ENCODE results near the gene CDYL2.

CDYL2 gene

DNA sequence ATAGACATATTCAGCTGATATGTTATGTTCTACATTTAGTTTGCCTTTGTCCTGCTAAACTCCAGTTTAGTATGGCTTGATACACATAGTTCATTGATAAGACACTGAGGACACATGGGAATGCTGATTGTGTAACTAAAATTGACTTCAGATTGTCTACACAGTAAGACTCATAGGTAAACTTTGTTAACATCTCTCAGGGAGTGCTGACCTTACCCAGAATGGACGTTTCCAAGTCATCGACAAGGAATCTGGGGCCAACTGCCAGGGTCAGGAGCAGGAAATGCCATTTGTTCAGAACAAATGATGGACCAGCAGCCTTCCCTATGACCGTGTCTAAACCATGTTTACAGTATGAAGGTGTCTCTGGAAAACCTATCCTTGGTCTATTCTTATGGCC is 204.9 kb downstream of the CDYL2 start (continued):
- TF ChIP-seq, protein P1, sequence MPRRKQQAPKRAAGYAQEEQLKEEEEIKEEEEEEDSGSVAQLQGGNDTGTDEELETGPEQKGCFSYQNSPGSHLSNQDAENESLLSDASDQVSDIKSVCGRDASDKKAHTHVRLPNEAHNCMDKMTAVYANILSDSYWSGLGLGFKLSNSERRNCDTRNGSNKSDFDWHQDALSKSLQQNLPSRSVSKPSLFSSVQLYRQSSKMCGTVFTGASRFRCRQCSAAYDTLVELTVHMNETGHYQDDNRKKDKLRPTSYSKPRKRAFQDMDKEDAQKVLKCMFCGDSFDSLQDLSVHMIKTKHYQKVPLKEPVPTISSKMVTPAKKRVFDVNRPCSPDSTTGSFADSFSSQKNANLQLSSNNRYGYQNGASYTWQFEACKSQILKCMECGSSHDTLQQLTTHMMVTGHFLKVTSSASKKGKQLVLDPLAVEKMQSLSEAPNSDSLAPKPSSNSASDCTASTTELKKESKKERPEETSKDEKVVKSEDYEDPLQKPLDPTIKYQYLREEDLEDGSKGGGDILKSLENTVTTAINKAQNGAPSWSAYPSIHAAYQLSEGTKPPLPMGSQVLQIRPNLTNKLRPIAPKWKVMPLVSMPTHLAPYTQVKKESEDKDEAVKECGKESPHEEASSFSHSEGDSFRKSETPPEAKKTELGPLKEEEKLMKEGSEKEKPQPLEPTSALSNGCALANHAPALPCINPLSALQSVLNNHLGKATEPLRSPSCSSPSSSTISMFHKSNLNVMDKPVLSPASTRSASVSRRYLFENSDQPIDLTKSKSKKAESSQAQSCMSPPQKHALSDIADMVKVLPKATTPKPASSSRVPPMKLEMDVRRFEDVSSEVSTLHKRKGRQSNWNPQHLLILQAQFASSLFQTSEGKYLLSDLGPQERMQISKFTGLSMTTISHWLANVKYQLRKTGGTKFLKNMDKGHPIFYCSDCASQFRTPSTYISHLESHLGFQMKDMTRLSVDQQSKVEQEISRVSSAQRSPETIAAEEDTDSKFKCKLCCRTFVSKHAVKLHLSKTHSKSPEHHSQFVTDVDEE (CRISPR knock-in tag; IDR thresholded peaks at IDR 0.05): no peak
- TF ChIP-seq ARNTL (CRISPR knock-in tag; IDR thresholded peaks at IDR 0.05; ENCODE audit: borderline replicate concordance, low read depth) (no peak), PPARA (CRISPR knock-in tag; IDR thresholded peaks at IDR 0.05; ENCODE audit: borderline replicate concordance) (no peak), ZC3H10 (CRISPR knock-in tag; IDR thresholded peaks at IDR 0.05) (no peak), TOX (CRISPR knock-in tag; IDR thresholded peaks at IDR 0.05; ENCODE audit: borderline replicate concordance) (no peak)

DNA sequence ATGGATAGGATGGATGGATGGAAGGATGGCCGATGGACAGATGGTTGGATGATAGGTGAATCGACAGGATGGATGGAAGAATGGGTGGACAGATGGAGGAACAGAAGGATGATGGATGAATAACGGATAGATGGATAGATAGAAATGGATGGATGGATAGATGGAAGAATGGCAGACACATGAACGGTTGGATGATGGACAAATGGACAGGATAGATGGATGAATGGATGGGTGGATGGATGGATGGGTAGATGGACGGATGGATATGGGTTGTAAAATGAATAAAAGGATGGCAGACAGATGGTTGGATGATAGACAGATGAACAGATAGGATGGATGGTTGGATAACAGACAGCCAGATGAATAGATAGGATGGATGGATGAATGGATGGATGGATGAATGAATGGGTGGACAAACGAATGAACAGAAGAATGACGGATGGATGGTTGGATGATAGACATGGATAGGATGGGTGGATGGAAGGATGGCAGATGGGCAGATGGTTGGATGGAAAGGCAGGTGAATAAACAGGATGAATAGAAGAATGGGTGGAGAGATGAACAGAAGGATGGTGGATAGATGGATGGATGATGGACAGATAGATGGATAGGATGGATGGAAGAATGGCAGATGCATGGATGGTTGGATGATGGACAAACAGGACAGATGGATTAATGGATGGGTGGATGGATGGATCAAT is 207.7 kb downstream of the CDYL2 start:
- no peak for TF ChIP-seq ARNTL (CRISPR knock-in tag; IDR thresholded peaks at IDR 0.05; ENCODE audit: borderline replicate concordance, low read depth)
- TF ChIP-seq, protein P2, sequence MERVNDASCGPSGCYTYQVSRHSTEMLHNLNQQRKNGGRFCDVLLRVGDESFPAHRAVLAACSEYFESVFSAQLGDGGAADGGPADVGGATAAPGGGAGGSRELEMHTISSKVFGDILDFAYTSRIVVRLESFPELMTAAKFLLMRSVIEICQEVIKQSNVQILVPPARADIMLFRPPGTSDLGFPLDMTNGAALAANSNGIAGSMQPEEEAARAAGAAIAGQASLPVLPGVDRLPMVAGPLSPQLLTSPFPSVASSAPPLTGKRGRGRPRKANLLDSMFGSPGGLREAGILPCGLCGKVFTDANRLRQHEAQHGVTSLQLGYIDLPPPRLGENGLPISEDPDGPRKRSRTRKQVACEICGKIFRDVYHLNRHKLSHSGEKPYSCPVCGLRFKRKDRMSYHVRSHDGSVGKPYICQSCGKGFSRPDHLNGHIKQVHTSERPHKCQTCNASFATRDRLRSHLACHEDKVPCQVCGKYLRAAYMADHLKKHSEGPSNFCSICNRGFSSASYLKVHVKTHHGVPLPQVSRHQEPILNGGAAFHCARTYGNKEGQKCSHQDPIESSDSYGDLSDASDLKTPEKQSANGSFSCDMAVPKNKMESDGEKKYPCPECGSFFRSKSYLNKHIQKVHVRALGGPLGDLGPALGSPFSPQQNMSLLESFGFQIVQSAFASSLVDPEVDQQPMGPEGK (CRISPR knock-in tag; IDR thresholded peaks at IDR 0.05; ENCODE audit: borderline replicate concordance): no peak
- TF ChIP-seq, protein P1 (CRISPR knock-in tag; IDR thresholded peaks at IDR 0.05): no peak
- no peak for TF ChIP-seq RARB (CRISPR knock-in tag; IDR thresholded peaks at IDR 0.05)
- TF ChIP-seq, protein P3, sequence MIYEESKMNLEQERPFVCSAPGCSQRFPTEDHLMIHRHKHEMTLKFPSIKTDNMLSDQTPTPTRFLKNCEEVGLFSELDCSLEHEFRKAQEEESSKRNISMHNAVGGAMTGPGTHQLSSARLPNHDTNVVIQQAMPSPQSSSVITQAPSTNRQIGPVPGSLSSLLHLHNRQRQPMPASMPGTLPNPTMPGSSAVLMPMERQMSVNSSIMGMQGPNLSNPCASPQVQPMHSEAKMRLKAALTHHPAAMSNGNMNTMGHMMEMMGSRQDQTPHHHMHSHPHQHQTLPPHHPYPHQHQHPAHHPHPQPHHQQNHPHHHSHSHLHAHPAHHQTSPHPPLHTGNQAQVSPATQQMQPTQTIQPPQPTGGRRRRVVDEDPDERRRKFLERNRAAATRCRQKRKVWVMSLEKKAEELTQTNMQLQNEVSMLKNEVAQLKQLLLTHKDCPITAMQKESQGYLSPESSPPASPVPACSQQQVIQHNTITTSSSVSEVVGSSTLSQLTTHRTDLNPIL (CRISPR knock-in tag; IDR thresholded peaks at IDR 0.05; ENCODE audit: low read depth): no peak
- no peak for TF ChIP-seq TOX (CRISPR knock-in tag; IDR thresholded peaks at IDR 0.05; ENCODE audit: borderline replicate concordance)
- TF ChIP-seq, protein P4, sequence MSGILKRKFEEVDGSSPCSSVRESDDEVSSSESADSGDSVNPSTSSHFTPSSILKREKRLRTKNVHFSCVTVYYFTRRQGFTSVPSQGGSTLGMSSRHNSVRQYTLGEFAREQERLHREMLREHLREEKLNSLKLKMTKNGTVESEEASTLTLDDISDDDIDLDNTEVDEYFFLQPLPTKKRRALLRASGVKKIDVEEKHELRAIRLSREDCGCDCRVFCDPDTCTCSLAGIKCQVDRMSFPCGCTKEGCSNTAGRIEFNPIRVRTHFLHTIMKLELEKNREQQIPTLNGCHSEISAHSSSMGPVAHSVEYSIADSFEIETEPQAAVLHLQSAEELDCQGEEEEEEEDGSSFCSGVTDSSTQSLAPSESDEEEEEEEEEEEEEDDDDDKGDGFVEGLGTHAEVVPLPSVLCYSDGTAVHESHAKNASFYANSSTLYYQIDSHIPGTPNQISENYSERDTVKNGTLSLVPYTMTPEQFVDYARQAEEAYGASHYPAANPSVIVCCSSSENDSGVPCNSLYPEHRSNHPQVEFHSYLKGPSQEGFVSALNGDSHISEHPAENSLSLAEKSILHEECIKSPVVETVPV (CRISPR knock-in tag; IDR thresholded peaks at IDR 0.05): no peak
- no peak for TF ChIP-seq ZC3H10 (CRISPR knock-in tag; IDR thresholded peaks at IDR 0.05)
- no peak for TF ChIP-seq BACH2 (CRISPR knock-in tag; IDR thresholded peaks at IDR 0.05; ENCODE audit: borderline replicate concordance)
- TF ChIP-seq ZFP30 (CRISPR knock-in tag; IDR thresholded peaks at IDR 0.05): no peak
- TF ChIP-seq ZNF565 (CRISPR knock-in tag; conservative IDR thresholded peaks at IDR 0.05; ENCODE audit: low read depth): no peak
- TF ChIP-seq ISL1 (CRISPR knock-in tag; IDR thresholded peaks at IDR 0.05): no peak
- no peak for TF ChIP-seq ESRRG (CRISPR knock-in tag; IDR thresholded peaks at IDR 0.05)
- no peak for TF ChIP-seq ZNF70 (CRISPR knock-in tag; IDR thresholded peaks at IDR 0.05)
- no peak for TF ChIP-seq TCF4 (CRISPR knock-in tag; IDR thresholded peaks at IDR 0.05; ENCODE audit: borderline replicate concordance)
- TF ChIP-seq GLIS3 (CRISPR knock-in tag; IDR thresholded peaks at IDR 0.05): no peak
- TF ChIP-seq SNAI2 (CRISPR knock-in tag; IDR thresholded peaks at IDR 0.05): no peak
- TF ChIP-seq PPARA (CRISPR knock-in tag; IDR thresholded peaks at IDR 0.05; ENCODE audit: borderline replicate concordance): no peak
- no peak for TF ChIP-seq ZNF8 (CRISPR knock-in tag; IDR thresholded peaks at IDR 0.05)
- ATAC-seq: no peak

DNA sequence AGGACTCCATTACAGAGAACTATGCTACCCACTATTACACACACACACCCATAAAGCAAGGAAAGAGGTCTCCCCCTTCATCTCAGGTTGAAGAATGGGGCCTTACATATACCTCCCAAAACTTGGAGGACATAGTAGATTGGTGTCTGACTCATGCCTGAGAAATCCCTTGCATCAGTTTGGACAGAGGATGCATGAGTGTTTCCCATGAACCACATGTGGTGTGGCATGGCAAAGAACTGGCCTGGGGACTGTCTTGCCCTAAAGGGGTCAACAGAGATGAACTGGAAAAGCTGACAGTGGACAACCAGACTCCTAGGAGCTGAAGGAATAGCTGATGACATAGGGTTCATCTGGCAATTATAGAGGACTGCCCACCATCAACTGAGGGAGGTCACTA is 209.6 kb downstream of the CDYL2 start:
- ATAC-seq: no peak
- no peak for TF ChIP-seq TCF4 (CRISPR knock-in tag; IDR thresholded peaks at IDR 0.05; ENCODE audit: borderline replicate concordance)
- TF ChIP-seq, protein P2 (CRISPR knock-in tag; IDR thresholded peaks at IDR 0.05; ENCODE audit: borderline replicate concordance): no peak
- TF ChIP-seq RARB (CRISPR knock-in tag; IDR thresholded peaks at IDR 0.05): no peak
- TF ChIP-seq ZC3H10 (CRISPR knock-in tag; IDR thresholded peaks at IDR 0.05): no peak
- no peak for TF ChIP-seq PPARA (CRISPR knock-in tag; IDR thresholded peaks at IDR 0.05; ENCODE audit: borderline replicate concordance)
- TF ChIP-seq, protein P1 (CRISPR knock-in tag; IDR thresholded peaks at IDR 0.05): no peak
- no peak for TF ChIP-seq OSR1 (CRISPR knock-in tag; IDR thresholded peaks at IDR 0.05)
- TF ChIP-seq SNAI2 (CRISPR knock-in tag; IDR thresholded peaks at IDR 0.05): no peak
- no peak for TF ChIP-seq GLIS3 (CRISPR knock-in tag; IDR thresholded peaks at IDR 0.05)
- TF ChIP-seq BACH2 (CRISPR knock-in tag; IDR thresholded peaks at IDR 0.05; ENCODE audit: borderline replicate concordance): no peak
- TF ChIP-seq ZFP30 (CRISPR knock-in tag; IDR thresholded peaks at IDR 0.05): no peak

Measured in SK-N-SH treated with all-trans-retinoic acid at 6 μM for 48 hours (cell line).